Activated T-cell treated with anti-CD3 and anti-CD28 coated beads, Interleukin-2, amount 50 U/mL, for 72 hours (primary cell): ENCODE measurements around the gene ACAP2. TPM values are rescaled to one million over a fixed set of nuclear protein-coding genes. Genes with fewer than 3 reads are reported as not detected.
"Not testable (repeated sequence)": the region's sequence is repeated elsewhere in the genome, so short reads cannot be mapped to it uniquely, and the experiment has no call there.

Experiments
- ATAC-seq, 2 donors: fragments of 150-1000 bp; cut with Tn5 transposase; replicated peaks in 1 of 2; 2 replicates each; pipeline ENCODE4 v1.10.0; 2021; ENCODE audit warnings: moderate library complexity in 2 of 2, mild to moderate bottlenecking in 1 of 2
- DNase-seq, 2 donors: peaks; one replicate each; pipeline ENCODE4 v3.0.0; 2021 to 2022; ENCODE audit warnings: mixed read lengths in 1 of 2
- H3K27ac Mint-ChIP-seq: one replicate; pipeline ENCODE4 v1.8.0; 2022; ENCODE audit warnings: mild to moderate bottlenecking, moderate library complexity, mixed read lengths
- H3K27me3 Mint-ChIP-seq: one replicate; pipeline ENCODE4 v1.8.0; 2022; ENCODE audit warnings: low read depth, mixed read lengths
- H3K36me3 Mint-ChIP-seq, 2 donors: one replicate each; pipeline ENCODE4 v1.8.0; 2022; ENCODE audit warnings: mixed read lengths in 2 of 2, mild to moderate bottlenecking in 1 of 2; ENCODE audit not compliant: insufficient read depth in 2 of 2
- H3K4me1 Mint-ChIP-seq: one replicate; pipeline ENCODE4 v1.8.0; 2022; ENCODE audit warnings: low read depth, mixed read lengths
- H3K4me3 Mint-ChIP-seq, 2 donors: one replicate each; pipeline ENCODE4 v1.8.0; 2022; ENCODE audit warnings: mild to moderate bottlenecking in 2 of 2, mixed read lengths in 2 of 2, moderate library complexity in 2 of 2
- H3K9me3 Mint-ChIP-seq, 2 donors: one replicate each; pipeline ENCODE4 v1.8.0; 2022; ENCODE audit warnings: mixed read lengths in 2 of 2
- total RNA-seq, 2 donors: library from RNA; stranded (reverse); gene quantifications; one replicate each; pipeline ENCODE4 v1.2.3, GENCODE V29; 2022

Gene ACAP2
- total RNA-seq, 2 donors from 2014 or later, result 63.0 to 67.5 TPM

DNA sequence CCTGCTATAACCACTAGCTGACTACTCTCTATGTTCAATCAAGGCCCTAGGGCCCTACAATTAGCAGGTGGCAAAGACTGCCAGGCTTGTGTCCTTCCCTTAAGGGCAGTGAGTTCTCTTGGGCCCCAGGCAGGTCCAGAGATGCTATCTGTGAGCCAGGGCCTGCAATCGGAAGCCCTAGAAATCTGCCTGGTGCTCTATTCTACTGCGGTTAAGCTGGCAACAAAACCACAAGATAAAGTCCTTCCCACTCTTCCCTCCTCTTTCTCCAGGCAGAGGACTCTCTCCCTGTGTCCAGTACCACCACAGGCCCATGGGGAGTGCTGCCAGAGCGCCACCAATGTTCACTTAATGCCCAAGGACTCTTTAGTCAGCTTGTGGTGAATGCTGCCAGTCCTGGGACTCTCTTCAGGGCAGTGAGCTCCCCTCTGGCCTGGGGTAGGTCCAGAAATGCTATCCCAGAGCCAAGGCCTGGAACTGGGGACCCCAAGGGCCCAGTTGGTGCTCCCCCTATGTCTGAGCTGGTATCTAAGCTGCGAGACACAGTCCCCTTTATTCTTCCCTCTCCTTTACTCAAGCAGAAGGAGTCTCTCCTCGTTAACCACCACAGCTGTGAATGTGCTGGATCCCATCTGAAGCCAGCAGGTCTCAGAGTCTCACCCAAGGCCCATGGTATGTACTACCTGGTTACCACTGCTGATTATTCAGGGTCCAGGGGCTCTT is 206.6 kb downstream of the ACAP2 start:
- no peaks in the 10 kb centered on the region for H3K27me3 Mint-ChIP-seq
- H3K4me1 Mint-ChIP-seq, result no peaks in the 10 kb centered on the region
- H3K36me3 Mint-ChIP-seq, result peaks cover 10 to 23% of the 10 kb centered on the region in 2 donors
- ATAC-seq (no peak), DNase-seq (no peak)
- peaks cover 4 to 5% of the 10 kb centered on the region in 2 donors for H3K9me3 Mint-ChIP-seq
- H3K4me3 Mint-ChIP-seq, result no peak overlapping the region
- H3K27ac Mint-ChIP-seq, result no peak overlapping the region

DNA sequence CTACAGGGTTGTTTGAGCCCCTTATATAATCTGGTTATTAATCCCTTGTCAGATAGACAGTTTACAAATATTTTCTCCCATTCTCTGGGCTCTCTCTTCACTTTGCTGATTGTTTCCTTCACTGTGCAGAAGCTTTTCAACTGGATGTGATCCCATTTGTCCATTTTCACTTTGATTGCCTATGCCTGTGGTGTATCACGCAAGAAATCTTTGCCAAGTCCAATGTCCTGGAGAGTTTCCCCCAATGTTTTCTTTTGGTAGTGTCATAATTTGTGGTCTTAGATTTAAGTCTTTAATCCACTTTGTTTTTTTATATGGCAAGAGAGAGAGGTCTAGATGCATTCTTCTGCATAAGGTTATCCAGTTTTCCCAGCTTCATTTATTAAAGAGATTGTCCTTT is 212.6 kb downstream of the ACAP2 start:
- Mint-ChIP-seq H3K9me3 (peaks cover 0 to 8% of the 10 kb centered on the region in 2 donors), H3K4me3 (no peak overlapping the region), H3K27me3 (no peaks in the 10 kb centered on the region), H3K36me3 (peaks cover 0 to 9% of the 10 kb centered on the region in 2 donors), H3K4me1 (peaks cover 20% of the 10 kb centered on the region), H3K27ac (no peak overlapping the region)
- ATAC-seq (no peak), DNase-seq (no peak)

DNA sequence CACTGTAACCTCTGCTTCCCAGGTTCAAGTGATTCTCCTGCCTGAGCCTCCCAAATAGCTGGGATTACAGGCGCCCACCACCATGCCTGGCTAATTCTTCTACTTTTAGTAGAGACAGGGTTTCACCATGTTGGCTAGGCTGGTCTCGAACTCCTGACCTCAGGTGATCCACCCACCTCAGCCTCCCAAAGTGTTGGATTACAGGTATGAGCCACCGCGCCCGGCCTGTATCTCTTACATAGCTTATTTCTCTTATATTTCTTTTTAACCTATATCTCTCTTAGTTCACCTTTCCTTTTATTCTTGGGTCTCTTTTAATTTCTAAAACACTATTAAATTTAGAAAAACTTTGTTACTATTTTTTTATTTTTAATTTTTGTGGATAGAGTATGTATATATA is 213.9 kb downstream of the ACAP2 start:
- not testable (repeated sequence) for DNase-seq, H3K9me3 Mint-ChIP-seq, ATAC-seq, H3K27me3 Mint-ChIP-seq, H3K36me3 Mint-ChIP-seq, H3K4me3 Mint-ChIP-seq, H3K27ac Mint-ChIP-seq
- peaks cover 20% of the 10 kb centered on the region for H3K4me1 Mint-ChIP-seq

DNA sequence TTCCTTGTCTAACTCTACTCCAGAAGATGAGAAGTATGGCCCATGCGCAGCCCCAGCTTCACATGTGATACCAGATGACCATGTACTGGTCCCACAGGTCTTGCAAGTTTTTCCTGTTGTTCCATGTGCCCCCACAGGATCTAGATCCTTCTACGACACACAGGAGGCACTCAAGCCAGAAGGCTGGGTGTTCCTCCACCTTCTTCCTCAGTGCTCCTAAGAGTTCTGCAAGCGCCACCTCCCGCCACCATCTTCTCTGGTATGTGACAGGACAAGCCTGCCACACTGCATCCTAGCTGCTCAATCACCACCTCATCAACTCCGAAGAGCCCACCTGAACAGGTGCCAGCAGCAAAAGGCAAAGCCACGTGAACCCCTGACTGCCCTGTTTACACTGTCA is 214.9 kb downstream of the ACAP2 start:
- H3K27ac Mint-ChIP-seq, result no peak overlapping the region
- ATAC-seq (no peak), DNase-seq (no peak)
- H3K27me3 Mint-ChIP-seq, result no peaks in the 10 kb centered on the region
- H3K36me3 Mint-ChIP-seq, result peaks cover 0 to 3% of the 10 kb centered on the region in 2 donors
- H3K4me1 Mint-ChIP-seq, result peaks cover 20% of the 10 kb centered on the region
- no peak overlapping the region for H3K4me3 Mint-ChIP-seq
- peaks cover 0 to 8% of the 10 kb centered on the region in 2 donors for H3K9me3 Mint-ChIP-seq

DNA sequence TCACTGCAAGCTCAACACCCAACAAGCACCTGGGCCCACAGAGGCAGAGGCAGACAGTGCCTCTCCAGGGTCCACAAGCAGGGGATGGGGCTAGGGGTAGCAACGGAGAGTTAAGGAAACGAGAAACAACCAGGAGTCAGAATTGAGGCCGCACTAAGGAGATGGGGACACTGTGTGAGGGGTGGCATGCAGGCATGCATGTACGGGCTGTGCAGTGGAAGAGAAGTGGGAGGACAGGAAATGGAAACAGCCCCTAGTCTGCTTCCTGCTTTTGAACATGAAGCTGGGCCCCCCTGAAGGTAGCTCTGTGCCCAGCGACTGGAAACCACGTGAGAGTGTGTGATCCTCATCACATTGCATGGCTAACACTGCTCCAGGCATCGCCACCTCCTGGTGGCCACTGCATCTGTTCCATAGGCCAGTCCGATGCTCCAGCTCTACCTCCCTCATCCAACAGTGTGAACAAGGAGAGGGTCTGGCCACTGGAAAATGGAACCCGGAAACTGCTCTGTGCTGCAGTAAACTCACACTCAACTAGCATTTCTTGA is 215.8 kb downstream of the ACAP2 start:
- Mint-ChIP-seq H3K27ac (no peak overlapping the region), H3K4me1 (peaks cover 20% of the 10 kb centered on the region), H3K36me3 (peaks cover 0 to 1% of the 10 kb centered on the region in 2 donors), H3K27me3 (no peaks in the 10 kb centered on the region), H3K9me3 (peaks cover 0 to 6% of the 10 kb centered on the region in 2 donors), H3K4me3 (no peak overlapping the region)
- peak in 1 of 2 donors; percentile 49 for ATAC-seq
- no peak for DNase-seq

DNA sequence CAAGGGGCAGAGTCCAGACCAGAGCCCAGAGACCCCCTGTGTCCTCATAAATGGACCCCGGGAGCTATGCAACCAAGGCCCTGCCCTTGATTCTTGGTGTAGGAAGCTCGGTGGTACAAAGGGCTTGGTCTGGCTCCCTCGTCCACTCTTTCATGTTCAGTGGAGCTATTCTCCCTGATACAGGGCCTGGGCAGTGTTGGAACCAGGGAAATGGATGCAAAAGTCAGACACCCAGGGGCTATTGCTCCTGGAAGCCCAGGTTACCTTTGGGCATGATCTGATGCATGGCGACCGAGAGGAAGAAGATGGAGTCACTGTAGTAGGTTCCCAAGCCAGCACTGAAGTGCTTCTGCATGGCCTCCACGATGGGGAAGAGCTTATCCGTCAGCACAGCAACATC is 216.4 kb downstream of the ACAP2 start:
- Mint-ChIP-seq H3K4me1 (peaks cover 20% of the 10 kb centered on the region), H3K9me3 (peaks cover 0 to 3% of the 10 kb centered on the region in 2 donors), H3K4me3 (no peak overlapping the region), H3K27ac (peak overlapping the region; percentile 22), H3K36me3 (peaks cover 0 to 1% of the 10 kb centered on the region in 2 donors), H3K27me3 (no peaks in the 10 kb centered on the region)
- ATAC-seq, result no peak
- no peak for DNase-seq

DNA sequence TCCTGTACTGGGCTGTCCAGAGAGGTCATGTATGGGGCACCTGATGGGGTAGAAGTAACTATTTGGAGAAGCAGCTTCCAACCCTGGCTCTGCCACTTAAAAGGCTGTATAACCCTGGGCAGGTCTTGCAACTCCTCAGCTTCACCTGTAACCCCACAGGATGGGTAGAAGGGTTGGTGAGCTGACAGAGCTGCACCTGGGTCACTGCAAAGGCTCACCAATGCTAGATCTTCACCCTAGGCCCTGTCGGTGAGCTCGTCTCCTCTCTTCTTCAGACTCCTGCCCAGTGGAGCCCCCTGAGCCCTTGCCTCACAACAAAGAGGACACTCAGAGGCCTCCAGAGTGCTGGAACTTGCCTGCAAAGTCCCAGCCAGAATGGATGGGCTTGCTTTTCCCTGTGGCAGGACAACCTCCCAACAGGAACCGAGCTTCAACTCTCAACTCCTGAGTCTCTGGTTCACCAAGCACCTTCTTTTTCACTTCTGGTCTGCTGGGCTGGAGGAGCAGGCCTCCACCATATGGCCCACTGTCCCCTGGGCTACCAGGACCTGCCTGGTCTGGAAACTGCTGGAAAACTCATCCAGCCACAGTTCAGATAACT is 217.7 kb downstream of the ACAP2 start:
- H3K27ac Mint-ChIP-seq, result no peak overlapping the region
- peaks cover 20% of the 10 kb centered on the region for H3K4me1 Mint-ChIP-seq
- H3K36me3 Mint-ChIP-seq, result peaks cover 0 to 1% of the 10 kb centered on the region in 2 donors
- no peak overlapping the region for H3K4me3 Mint-ChIP-seq
- peaks cover 0 to 3% of the 10 kb centered on the region in 2 donors for H3K9me3 Mint-ChIP-seq
- no peaks in the 10 kb centered on the region for H3K27me3 Mint-ChIP-seq
- ATAC-seq (no peak), DNase-seq (no peak)

Other genes with a start within 250 kb of the ACAP2 start
- 1 to 10 TPM; 6.2 to 6.6 TPM for gene XXYLT1, start 171.9 kb downstream of the ACAP2 start, total RNA-seq
- gene PPP1R2, start 100.3 kb upstream of the ACAP2 start, total RNA-seq, result 10 to 100 TPM; 68.7 to 71.9 TPM
- 1 to 10 TPM; 2.4 to 4.3 TPM for gene APOD, start 140.9 kb upstream of the ACAP2 start, total RNA-seq